Measurements from ENCODE around the gene SLC24A5. TPM values are rescaled to one million over a fixed set of nuclear protein-coding genes. Genes with fewer than 3 reads are reported as not detected.

Gene SLC24A5
- total RNA-seq, 1 experiment from 2014 or later: not detected

DNA sequence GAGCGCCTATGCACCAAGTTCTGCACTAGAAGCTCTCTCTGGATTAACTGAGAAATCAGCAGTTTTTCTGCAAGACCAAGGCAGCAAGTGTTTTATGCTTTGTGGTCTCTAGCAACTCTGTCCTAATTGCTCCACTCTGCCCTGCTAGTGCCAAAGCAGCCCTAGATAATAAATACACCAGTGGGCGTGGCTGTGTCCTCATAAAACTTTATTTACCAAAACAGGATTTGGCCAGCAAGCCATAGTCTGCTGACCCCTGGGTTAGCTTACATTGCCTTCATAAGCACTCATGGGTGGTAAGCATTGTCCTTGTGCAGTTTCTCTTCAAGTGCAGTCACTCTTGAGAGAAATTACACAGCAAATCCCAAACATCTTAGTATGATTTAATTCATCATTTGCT is 30.7 kb upstream of the SLC24A5 start:
- no peak overlapping the region for H3K14ac ChIP-seq (ENCODE audit: insufficient read depth, low read length)
- H3K27ac ChIP-seq (ENCODE audit: insufficient read length, low read depth, low read length): no peak overlapping the region
- no peak overlapping the region for H2BK120ac ChIP-seq (ENCODE audit: low read depth, low read length, poor library complexity, severe bottlenecking)
- no peak overlapping the region for H3K27ac Mint-ChIP-seq
- no peaks in the 10 kb centered on the region for H3K4me1 ChIP-seq (ENCODE audit: insufficient read depth, low read length)
- peaks cover 15 to 25% of the 10 kb centered on the region in 2 experiments for H3K9me3 Mint-ChIP-seq
- no peak overlapping the region for H2AK5ac ChIP-seq (ENCODE audit: insufficient read length, low read length)
- no peak overlapping the region for H3K18ac ChIP-seq (ENCODE audit: insufficient read length, low read depth, low read length)
- H3K79me1 ChIP-seq (ENCODE audit: insufficient read depth, low read depth, low read length, poor library complexity, severe bottlenecking): no peaks in the 10 kb centered on the region
- H3K4ac ChIP-seq (ENCODE audit: low read depth, low read length): no peak overlapping the region
- no peaks in the 10 kb centered on the region for H3K23me2 ChIP-seq (ENCODE audit: insufficient read length, low read depth, low read length, poor library complexity, severe bottlenecking)
- H3K4me3 Mint-ChIP-seq: no peak overlapping the region
- H3K56ac ChIP-seq (ENCODE audit: insufficient read length, low read depth, low read length): no peak overlapping the region
- no peak overlapping the region for H2AFZ ChIP-seq (ENCODE audit: low read length)
- no peak overlapping the region for H4K91ac ChIP-seq (ENCODE audit: insufficient read length, low read depth, low read length)
- no peak overlapping the region for H2BK12ac ChIP-seq (ENCODE audit: insufficient read length, low read depth, low read length)
- H2BK15ac ChIP-seq (ENCODE audit: low read depth, low read length): no peak overlapping the region
- H4K5ac ChIP-seq (ENCODE audit: insufficient read length, low read depth, low read length): no peak overlapping the region
- no peak overlapping the region for H3K4me2 ChIP-seq (ENCODE audit: insufficient read depth, insufficient read length, low read length)
- peaks cover 4 to 6% of the 10 kb centered on the region in 2 experiments; a peak in 1 of 4 replicates for H3K4me1 Mint-ChIP-seq
- peaks cover 21% of the 10 kb centered on the region for H3K9me3 ChIP-seq (ENCODE audit: control insufficient read depth, low read depth, low read length)
- peaks cover 12 to 16% (median 15%) of the 10 kb centered on the region in 3 experiments for H3K36me3 Mint-ChIP-seq (ENCODE audit: insufficient read depth in 1 of 3, low read depth in 3 of 3)
- WGBS (ENCODE audit: extremely low coverage, insufficient read length, low lambda C conversion rate): no CpG with 5 or more reads among the region's 2 CpGs
- no peak overlapping the region for H3K23ac ChIP-seq (ENCODE audit: insufficient read length, low read depth, low read length)
- no peaks in the 10 kb centered on the region for H4K20me1 ChIP-seq (ENCODE audit: control insufficient read depth, insufficient read depth, insufficient read length)
- H2BK20ac ChIP-seq (ENCODE audit: low read depth, low read length, poor library complexity, severe bottlenecking): no peak overlapping the region
- H2BK5ac ChIP-seq (ENCODE audit: insufficient read length, low read length): no peak overlapping the region
- no peak overlapping the region for H4K8ac ChIP-seq (replicated peaks; ENCODE audit: insufficient read length, low read depth, low read length)
- H3K27me3 Mint-ChIP-seq (ENCODE audit: low read depth): no peaks in the 10 kb centered on the region
- H3T11ph ChIP-seq (ENCODE audit: low read length): no peak overlapping the region
- TF ChIP-seq, protein P1, sequence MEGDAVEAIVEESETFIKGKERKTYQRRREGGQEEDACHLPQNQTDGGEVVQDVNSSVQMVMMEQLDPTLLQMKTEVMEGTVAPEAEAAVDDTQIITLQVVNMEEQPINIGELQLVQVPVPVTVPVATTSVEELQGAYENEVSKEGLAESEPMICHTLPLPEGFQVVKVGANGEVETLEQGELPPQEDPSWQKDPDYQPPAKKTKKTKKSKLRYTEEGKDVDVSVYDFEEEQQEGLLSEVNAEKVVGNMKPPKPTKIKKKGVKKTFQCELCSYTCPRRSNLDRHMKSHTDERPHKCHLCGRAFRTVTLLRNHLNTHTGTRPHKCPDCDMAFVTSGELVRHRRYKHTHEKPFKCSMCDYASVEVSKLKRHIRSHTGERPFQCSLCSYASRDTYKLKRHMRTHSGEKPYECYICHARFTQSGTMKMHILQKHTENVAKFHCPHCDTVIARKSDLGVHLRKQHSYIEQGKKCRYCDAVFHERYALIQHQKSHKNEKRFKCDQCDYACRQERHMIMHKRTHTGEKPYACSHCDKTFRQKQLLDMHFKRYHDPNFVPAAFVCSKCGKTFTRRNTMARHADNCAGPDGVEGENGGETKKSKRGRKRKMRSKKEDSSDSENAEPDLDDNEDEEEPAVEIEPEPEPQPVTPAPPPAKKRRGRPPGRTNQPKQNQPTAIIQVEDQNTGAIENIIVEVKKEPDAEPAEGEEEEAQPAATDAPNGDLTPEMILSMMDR (conservative IDR thresholded peaks at IDR 0.05): no peak
- H3K79me2 ChIP-seq (ENCODE audit: insufficient read depth, low read length): no peaks in the 10 kb centered on the region
- H3K27me3 ChIP-seq (ENCODE audit: insufficient read depth, low read length): no peaks in the 10 kb centered on the region
- H3K9ac ChIP-seq (ENCODE audit: extremely low read depth, insufficient read length, low read length): no peak overlapping the region
- no peak for DNase-seq
